ENCODE data around the gene MAPK14. TPM values are rescaled to one million over a fixed set of nuclear protein-coding genes. Genes with fewer than 3 reads are reported as not detected.
"Not testable (repeated sequence)": the region's sequence is repeated elsewhere in the genome, so short reads cannot be mapped to it uniquely, and the experiment has no call there.

Gene MAPK14
- total and polyA plus RNA-seq, 7 donors, result 30.8 to 91.1 (median 61.9) TPM

DNA sequence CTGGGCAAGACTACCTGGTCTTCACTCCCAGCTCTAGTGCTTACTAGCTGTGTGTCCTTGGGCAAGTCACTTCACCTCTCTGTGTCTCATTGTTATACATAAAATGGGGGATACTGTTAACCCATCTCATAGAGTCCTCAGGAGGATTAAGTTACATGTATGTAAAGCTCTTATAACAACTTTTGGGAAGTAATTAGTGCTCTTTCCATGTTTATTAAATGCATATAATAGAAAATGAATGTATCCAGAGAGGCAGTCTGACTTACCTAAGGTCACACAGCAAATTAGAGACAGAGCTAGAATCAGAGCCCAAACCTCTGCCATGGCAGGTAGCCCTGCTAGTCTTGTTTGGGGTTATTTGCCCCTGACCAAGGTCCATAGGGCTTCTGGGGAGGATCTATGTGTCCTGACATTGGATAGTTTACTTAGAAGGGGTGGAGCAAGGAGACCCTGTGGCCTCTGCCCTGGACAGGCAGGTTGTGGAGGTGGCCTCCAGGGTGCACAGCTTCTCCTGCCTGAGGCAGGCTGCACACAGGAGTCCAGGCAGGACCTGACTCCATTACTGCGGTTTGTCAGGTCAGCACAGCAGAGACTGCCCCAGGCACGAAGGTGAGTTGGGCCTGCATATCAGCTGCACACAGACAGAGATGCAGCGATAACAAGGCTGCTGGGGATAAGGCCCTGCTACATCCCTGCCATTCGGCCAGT is 94.3 kb downstream of the MAPK14 start:
- H3K27ac ChIP-seq, result no peak overlapping the region
- peak; percentile 19 for DNase-seq
- TF ChIP-seq POLR2AphosphoS5 (IDR thresholded peaks at IDR 0.05) (no peak), POLR2A (IDR thresholded peaks at IDR 0.05) (no peak), EP300 (IDR thresholded peaks at IDR 0.05) (no peak), CTCF (IDR thresholded peaks at IDR 0.05) (no peak)
- peaks cover 0 to 9% (median 4%) of the 10 kb centered on the region in 4 donors for H3K36me3 ChIP-seq
- 85 to 89% methylated on average over 4 of the region's 4 CpGs for WGBS, 2 donors
- no peaks in the 10 kb centered on the region for H3K9me3 ChIP-seq
- intact Hi-C loops (cut with DNase I), result loop anchor here (5.0 kb wide), 1 partner anchor 240 kb away; no protein-coding TSS in a partner anchor
- H3K4me1 ChIP-seq, result peaks cover 0 to 14% (median 12%) of the 10 kb centered on the region in 4 donors
- no peak overlapping the region for H3K4me3 ChIP-seq
- H3K27me3 ChIP-seq, result peaks cover 0 to 5% (median 0%) of the 10 kb centered on the region in 3 donors

GRCh38 chr6:36122495-36123269 is 95.1 kb downstream of the MAPK14 start:
- Histone ChIP-seq H3K4me3 (no peak overlapping the region), H3K27me3 (peaks cover 0 to 9% (median 0%) of the 10 kb centered on the region in 3 donors), H3K4me1 (peaks cover 0 to 14% (median 12%) of the 10 kb centered on the region in 4 donors), H3K36me3 (peaks cover 0 to 7% (median under 1%) of the 10 kb centered on the region in 4 donors), H3K27ac (no peak overlapping the region), H3K9me3 (no peaks in the 10 kb centered on the region)
- no peak for DNase-seq
- TF ChIP-seq POLR2AphosphoS5 (IDR thresholded peaks at IDR 0.05) (peak in 1 of 4 donors; percentile 1), EP300 (IDR thresholded peaks at IDR 0.05) (no peak)
- intact Hi-C loops (cut with DNase I), result loop anchor here (1.0 to 5.0 kb wide), 2 partner anchors 74 to 240 kb away; partner anchors contain the start of gene BRPF3
- 81 to 87% methylated on average over 11 of the region's 11 CpGs for WGBS, 2 donors

DNA sequence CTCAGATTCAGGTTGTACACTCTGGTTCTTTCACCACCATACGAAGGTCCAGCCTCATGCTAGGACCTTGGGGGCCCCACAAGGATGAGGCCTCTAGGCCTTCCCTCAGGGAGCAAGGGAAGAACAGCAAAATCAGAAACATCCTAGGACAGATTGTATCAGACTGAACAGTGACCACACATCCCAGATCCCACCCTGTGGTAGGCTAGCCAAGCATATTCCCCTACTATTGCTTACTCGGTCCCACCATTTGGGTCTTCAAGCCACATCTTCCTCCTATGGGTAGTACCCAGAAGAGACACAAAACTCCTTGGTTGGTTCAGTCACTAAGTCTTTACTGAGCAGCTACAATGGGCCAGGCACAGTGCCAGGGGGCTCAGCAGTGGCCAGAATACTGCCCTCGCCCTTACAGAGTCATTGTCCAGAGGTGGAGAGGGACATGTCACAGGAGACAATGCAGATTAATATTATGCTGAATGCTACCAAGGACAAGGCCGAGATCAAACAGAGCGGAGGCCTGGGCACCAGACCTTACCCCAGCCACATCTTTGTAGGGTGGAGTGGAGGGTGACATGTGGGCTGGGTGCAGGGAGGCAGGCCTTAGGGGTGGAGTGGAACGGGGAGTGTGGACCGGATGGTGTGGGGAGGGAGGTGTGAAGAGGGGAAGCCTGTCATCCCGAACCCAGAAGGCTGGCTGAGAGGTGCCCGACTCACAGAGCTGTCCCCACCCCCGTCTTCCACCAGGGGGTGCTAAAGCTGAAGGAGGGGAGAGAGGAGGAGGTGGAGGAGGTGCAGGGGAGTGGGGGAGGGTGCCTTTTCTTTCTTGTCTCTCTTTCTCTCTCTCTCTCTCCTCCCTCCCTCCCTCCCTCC is 95.9 kb downstream of the MAPK14 start:
- peak; percentile 91 for DNase-seq
- peaks cover 0 to 17% (median under 1%) of the 10 kb centered on the region in 3 donors for H3K27me3 ChIP-seq
- H3K4me3 ChIP-seq, result peak overlapping the region in 1 of 4 donors; percentile 22
- no peak for TF ChIP-seq POLR2A (IDR thresholded peaks at IDR 0.05)
- TF ChIP-seq CTCF (IDR thresholded peaks at IDR 0.05), result peak; percentile 51 to 83 (median 62)
- peak in 2 of 4 donors; percentile 6 to 25 for TF ChIP-seq POLR2AphosphoS5 (IDR thresholded peaks at IDR 0.05)
- no peak for TF ChIP-seq EP300 (IDR thresholded peaks at IDR 0.05)
- H3K36me3 ChIP-seq, result peaks cover 0 to 3% (median 0%) of the 10 kb centered on the region in 4 donors
- H3K4me1 ChIP-seq, result peaks cover 0 to 14% (median 12%) of the 10 kb centered on the region in 4 donors
- no peaks in the 10 kb centered on the region for H3K9me3 ChIP-seq
- H3K27ac ChIP-seq, result no peak overlapping the region
- intact Hi-C loops (cut with DNase I), result loop anchor here (1.0 to 5.0 kb wide), 2 partner anchors 73 to 239 kb away; partner anchors contain the start of gene BRPF3
- WGBS, 2 donors, result 41 to 42% methylated on average over 10 of the region's 10 CpGs

- not testable (repeated sequence) for DNase-seq, H3K9me3 ChIP-seq, H3K27ac ChIP-seq, H3K36me3 ChIP-seq
- Histone ChIP-seq H3K27me3 (peaks cover 2 to 26% (median 9%) of the 10 kb centered on the region in 3 donors), H3K4me1 (peaks cover 0 to 14% (median 12%) of the 10 kb centered on the region in 4 donors), H3K4me3 (peak overlapping the region in 1 of 4 donors; percentile 22)
- intact Hi-C loops (cut with DNase I), result loop anchor here (5.0 kb wide), 1 partner anchor 238 kb away; no protein-coding TSS in a partner anchor
- 72 to 87% methylated on average over 8 of the region's 8 CpGs for WGBS, 2 donors
Observed at GRCh38 chr6:36124346-36124745, 96.7 kb downstream of the MAPK14 start.

GRCh38 chr6:36124881-36125280 is 97.3 kb downstream of the MAPK14 start:
- DNase-seq, result no peak
- Histone ChIP-seq H3K4me3 (no peak overlapping the region), H3K27me3 (peaks cover 7 to 31% (median 15%) of the 10 kb centered on the region in 3 donors), H3K27ac (no peak overlapping the region), H3K9me3 (no peaks in the 10 kb centered on the region), H3K36me3 (no peaks in the 10 kb centered on the region), H3K4me1 (peaks cover 0 to 15% (median 13%) of the 10 kb centered on the region in 4 donors)
- 88 to 94% methylated on average over 3 of the region's 3 CpGs for WGBS, 2 donors
- TF ChIP-seq POLR2AphosphoS5 (IDR thresholded peaks at IDR 0.05) (no peak), CTCF (IDR thresholded peaks at IDR 0.05) (no peak), POLR2A (IDR thresholded peaks at IDR 0.05) (no peak), EP300 (IDR thresholded peaks at IDR 0.05) (no peak)
- intact Hi-C loops (cut with DNase I), result loop anchor here (5.0 kb wide), 1 partner anchor 237 kb away; no protein-coding TSS in a partner anchor
